ENCODE measurements around the gene SACM1L.

SACM1L gene, protein sequence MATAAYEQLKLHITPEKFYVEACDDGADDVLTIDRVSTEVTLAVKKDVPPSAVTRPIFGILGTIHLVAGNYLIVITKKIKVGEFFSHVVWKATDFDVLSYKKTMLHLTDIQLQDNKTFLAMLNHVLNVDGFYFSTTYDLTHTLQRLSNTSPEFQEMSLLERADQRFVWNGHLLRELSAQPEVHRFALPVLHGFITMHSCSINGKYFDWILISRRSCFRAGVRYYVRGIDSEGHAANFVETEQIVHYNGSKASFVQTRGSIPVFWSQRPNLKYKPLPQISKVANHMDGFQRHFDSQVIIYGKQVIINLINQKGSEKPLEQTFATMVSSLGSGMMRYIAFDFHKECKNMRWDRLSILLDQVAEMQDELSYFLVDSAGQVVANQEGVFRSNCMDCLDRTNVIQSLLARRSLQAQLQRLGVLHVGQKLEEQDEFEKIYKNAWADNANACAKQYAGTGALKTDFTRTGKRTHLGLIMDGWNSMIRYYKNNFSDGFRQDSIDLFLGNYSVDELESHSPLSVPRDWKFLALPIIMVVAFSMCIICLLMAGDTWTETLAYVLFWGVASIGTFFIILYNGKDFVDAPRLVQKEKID

DNA sequence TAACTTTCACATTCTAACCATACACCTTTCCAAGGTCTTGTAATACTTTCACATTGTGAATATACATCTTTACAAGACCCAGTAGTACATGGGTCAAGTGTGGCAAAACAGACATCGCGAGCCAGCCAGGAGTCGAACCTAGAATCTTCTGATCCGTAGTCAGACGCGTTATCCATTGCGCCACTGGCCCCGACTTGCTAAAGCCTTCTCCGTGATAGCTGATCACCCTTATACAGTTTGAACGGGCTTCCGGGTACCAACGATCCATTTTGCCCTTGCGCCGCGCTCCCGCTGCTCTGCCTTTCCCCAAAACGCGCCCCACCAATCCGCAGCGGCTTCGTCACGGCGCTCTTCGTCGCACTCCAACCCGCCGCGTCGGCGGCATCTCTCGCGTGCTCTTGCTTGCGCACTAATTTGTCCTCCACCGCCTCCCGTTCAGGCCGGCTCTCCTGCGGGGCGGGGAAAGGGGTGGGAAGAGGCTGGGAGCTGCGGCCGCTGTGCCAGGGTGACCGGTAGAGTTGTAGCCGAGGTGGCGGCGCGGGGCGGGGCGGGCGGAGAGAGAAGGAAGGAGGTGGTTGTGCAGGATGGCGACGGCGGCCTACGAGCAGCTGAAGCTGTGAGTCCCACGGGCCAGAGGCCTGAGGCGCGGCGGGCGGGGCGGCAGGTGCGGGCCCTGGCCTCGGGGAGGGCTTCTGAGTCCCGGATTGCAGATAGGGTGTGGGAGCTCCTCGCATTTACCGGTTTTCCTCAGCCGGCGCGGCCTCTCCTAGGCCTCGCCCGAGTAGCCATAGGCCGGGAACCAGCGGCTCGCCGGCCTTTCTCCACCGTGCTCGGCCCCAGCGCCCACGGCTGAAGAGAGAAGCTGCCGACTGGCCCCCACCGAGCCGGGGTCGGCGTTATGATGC is at the start of gene SACM1L:
Gene SACM1L, plus strand, starts transcription at position 515 of the 905 bp plus-strand sequence. Its CDS starts 70 bp downstream, at position 585.
- DNase-seq (ENCODE audit: low read depth), result peak; percentile 96

DNA sequence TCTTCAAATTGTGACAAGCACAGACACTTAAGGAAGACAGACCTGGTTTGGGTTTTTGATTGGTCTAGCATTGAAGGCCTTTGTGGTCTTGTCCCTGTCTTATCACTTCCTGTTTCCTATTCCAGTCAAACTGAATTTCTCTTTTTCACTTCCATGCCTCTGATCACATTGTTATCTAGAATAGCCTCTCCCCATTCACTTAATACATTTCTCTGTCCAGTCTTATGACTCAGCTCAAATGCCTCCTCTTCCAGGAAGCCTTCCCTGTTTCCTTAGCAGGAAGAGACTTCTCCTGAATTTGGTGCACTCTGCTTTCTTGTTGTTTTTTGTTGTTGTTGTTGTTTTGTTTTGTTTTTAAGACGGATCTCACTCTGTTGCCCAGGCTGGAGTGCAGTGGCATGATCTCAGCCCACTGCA is 49.1 kb upstream of the SACM1L start:
- peak; percentile 90 for DNase-seq (ENCODE audit: low read depth)

DNA sequence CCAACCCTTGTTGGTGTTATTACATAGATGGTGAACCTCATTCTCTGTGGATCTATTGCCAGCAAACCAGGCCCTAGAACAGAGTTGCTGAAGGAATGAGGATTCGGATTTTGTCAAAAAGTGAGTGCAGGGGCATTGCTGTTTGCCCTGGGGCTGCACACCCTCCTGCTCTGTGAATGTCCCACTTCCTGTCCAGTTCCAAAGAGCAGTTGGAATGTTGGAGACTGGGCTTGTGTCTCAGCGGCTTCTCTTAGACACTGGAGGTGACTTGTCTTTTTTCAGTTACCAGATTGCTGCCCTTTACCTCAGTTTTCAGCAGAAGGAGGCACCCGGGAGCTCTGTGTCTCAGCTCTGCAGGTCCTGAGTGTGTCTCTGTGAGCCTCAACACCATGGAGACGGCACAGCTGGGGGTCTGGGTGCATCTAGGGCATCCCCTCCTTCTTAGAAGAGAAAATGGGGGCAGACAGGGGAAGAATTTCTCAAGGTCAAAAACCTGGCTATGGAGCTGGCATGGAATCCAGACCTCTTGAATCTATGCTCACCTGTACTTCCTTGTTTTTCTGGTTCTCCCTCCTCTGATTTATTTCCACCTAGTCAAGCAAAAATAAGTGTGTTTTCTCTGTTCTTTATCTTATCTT is 48.4 kb upstream of the SACM1L start:
- no peak for DNase-seq (ENCODE audit: low read depth)

DNA sequence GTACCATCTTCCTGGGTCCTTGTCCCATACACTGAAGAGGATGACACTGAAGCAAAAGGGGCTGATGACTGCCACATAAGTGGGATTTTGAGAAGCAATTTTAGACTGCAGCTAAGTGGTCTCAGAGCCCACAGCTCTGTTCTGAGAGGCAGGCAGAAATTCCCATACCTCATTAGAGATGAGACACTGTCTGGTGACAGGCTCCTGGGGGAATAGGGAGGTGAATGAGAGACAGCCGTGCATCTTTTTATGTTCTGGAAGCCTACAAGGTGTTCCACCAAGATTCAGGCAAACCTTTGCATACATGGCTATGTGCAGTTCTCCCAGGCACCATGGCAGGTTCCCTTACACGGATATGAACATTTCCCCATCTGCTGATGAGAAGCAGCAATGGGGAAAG is 47.4 kb upstream of the SACM1L start:
- no peak for DNase-seq (ENCODE audit: low read depth)

DNA sequence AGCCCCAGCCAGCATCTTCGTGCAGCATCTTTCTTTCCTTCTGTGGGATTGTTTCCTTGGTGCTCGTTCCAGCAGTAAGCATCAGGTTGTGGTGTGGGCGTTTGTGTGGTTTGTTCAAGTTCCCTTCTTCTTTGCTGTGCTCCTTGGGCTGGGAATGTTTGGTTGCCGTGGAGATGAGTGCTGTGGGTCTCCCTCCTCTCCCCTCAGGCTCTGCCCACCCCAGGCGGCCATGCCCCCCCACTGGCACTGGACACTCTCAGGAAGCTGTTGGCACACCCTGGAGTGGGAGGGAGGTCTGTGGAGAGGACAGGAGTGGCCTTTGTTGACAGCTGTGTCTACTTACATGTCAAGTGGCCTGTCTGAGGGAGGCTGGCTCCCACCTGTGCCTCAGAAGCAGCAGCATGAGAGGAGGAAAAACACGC is 46.5 kb upstream of the SACM1L start:
- DNase-seq (ENCODE audit: low read depth), result no peak

DNA sequence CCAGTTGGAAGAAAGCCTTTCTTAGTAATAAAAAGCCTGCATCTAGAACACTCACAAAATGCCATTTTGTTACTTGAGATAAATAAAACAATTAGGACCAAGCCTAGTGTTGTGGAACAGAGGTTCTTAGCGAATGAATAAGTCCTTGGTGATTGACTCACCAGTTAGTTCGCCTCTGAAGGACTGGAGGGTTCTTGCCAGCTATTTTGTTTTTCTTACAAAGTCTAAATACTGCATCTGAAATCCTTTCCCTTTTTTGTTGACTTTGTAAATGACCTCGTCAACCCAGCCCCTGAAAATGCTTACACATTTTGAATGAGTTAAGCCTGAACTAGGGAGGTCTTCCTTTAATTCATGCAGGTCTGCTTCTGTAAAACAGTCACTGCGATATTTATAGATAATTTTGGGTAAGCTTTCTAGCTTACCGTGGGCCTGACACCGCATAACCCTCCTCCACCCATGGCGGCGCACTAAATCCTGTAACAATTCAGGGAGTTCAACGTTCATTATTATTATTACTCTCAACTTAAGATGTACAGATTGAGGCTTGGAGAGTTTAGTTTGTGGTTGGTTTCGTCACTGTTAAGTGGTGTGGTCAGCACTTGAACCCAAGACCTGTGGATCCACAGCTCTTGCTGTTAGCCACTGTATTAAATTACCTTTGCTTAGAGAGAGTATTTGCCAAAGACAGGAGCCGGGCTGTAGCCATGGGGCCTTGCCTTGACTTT is 45.0 kb upstream of the SACM1L start:
- no peak for DNase-seq (ENCODE audit: low read depth)

DNA sequence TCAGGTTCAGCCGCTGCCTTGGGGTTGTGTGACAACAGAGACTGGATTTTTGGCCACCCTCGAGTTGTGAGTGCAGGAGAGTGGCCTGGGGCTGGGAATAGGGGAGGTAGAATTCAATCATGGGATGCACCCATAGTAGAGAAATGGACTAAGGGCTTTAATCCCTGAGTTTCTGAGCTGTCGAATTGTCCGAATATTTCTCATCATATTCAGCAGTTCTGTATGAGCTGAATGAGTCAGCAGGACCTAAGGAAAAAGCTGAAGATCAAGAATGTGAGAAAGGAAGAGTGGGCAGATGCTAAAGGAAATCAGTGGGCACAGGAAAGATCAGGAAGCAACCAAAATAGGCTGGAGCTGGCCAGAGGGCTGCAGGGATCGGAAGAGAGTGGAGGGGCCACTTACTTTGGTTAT is 44.4 kb upstream of the SACM1L start:
- no peak for DNase-seq (ENCODE audit: low read depth)

DNA sequence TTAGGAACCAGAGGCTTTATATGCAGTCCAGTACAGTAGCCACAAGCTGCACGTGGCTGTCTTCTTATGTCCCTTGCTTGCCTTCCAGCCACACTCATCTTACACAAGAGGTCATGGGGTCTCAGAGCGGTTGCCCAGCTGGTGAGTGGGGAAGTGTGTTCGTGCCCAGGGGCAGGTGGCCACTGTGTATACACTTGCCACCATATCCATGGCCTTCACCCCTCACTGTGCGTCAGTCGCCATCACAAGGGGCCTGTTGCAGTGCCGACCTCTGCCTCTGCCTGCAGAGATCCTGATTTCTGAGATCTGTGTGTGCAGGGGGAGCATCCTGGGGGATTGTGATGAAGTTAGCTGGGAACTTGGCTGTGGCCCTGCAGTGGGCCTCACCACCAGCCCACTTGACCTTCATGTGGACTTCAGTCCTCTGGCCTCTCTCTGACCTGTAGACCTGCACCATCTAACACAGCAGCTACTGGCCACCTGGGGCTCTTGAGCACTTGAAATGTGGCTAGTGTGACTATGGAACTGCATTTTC is 43.1 kb upstream of the SACM1L start:
- no peak for DNase-seq (ENCODE audit: low read depth)

DNA sequence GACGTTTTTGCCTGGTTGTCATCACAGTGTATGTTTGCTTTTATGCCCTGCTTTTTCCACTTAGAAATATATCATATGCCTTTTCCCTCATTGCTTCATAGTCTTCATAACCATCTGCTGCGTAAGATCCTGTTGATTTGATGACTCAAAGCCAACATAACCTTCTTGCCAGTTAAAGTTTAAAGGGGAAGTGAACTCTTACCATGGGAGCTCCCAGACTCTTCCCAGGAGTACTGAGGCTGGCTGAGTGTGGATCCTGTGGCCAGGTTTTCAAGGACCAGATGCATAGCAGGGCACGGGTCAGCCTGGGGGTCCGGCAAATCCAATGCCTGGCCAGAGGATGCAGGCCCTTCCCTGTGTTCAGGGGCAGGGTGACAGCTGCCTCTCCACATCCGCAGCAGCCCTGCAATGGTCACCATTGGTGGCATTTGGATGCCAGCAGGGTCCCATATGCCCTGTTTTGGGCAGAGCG is 42.0 kb upstream of the SACM1L start:
- DNase-seq (ENCODE audit: low read depth), result no peak

DNA sequence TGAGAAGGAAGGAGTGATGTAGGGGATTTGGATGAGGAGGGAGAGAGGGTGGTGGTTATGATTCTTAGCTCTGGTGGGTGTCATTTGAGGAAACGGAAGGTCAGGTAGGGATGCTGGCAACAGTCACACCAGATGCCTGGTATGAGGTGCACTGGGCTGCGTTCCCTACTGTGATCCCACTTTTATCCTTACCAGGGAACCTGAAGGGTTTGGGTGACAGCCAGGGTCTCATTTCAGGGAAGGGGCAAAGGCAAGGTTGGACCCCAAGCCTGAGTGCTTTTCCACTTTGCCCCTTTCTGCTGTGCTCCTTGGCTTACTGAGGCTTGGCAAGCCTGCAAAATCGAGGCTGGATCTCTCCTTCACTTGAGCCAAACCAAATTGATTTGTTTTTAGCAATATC is 36.0 kb upstream of the SACM1L start:
- DNase-seq (ENCODE audit: low read depth), result no peak

DNA sequence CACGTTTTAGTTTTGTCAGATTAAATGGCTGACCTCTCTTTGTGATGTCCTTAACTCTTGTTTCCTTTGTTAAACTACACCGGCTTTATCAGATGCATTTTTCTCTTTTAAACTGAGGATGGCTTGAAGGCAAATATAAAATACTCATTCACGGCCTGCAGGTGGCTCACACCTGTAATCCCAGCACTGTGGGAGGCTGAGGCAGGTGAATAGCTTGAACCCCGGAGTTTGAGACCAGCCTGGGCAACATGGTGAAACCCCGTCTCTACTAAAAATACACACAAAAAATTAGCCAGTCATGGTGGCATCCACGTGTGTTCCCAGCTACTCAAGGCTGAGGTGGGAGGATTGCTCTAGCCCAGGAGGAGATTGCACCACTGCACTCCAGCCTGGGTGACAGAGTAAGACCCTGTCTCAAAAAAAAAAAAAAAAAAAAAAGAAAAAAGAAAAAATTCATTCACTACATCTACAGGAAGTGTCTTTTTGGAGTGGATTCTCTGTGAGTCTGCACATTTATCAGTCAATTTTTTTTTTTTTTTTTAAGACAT is 34.7 kb upstream of the SACM1L start:
- DNase-seq (ENCODE audit: low read depth), result no peak

DNA sequence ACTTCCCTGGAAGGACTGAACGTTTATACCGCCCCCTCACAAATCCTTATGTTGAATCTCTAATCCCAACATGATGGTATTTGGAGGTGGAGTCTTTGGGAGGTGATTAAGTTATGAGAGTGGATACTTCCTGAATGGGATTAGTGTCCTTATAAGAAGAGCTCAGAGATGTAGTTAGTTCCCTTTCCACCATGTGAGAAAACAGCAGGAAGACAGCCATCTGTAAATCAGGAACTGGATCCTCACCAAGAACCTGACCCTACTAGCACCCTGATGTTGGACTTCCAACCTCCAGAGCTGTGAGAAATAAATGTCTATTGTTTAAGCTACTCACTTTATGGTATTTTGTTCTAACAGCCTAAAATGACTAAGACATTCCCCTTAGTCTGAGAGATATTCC is 33.3 kb upstream of the SACM1L start:
- no peak for DNase-seq (ENCODE audit: low read depth)

DNA sequence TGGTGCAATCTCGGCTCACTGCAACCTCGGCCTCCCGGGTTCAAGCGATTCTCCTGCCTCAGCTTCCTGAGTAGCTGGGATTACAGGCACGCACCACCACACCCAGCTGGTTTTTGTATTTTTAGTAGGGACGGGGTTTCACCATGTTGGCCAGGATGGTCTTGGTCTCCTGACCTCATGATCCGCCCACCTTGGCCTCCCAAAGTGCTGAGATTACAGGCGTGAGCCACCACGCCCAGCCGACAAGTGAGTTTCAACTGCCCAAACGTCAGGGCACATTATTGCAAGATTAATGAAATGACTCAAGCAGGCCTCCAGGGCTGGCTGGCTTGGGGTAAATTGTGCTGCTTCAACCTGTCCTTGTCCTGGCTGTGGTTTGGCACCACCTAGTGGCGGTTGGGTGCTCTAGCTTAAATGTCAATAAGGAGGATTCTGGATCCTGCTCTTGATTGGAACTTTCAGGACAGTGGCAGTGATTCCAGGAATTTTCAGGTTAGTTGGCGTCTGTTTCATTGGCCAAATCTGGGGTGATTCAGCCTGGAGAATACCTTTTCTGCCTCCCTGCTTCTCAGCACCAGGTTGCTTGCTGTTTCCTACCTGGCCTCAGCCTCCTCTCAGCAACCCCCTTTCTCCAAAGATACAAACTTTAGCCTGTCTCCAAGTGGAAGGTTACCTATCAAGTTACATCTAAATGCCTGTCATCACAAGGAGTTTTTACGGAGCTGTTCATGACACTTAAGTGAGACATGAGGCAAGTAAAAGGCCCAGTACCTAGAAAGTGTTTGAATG is 32.4 kb upstream of the SACM1L start:
- DNase-seq (ENCODE audit: low read depth), result peak; percentile 63

DNA sequence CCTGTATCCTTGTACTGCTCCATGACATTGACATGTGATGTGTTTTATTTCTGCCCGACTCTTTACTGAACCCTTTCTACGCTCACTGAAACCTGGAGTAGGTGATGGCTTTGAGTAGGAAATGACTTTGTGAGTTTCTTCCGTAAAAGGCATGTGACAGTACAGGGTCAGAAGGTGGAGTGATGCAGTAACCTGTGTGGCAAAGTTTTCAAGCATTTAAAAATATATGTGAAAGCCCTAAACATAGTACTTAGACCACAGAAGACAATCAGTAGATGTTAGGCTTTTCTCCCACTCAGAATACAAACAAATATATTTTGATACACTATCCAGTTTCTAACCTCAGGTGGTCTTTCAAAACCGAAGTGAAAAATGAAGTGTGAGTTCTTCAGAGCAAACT is 31.3 kb upstream of the SACM1L start:
- DNase-seq (ENCODE audit: low read depth), result no peak

DNA sequence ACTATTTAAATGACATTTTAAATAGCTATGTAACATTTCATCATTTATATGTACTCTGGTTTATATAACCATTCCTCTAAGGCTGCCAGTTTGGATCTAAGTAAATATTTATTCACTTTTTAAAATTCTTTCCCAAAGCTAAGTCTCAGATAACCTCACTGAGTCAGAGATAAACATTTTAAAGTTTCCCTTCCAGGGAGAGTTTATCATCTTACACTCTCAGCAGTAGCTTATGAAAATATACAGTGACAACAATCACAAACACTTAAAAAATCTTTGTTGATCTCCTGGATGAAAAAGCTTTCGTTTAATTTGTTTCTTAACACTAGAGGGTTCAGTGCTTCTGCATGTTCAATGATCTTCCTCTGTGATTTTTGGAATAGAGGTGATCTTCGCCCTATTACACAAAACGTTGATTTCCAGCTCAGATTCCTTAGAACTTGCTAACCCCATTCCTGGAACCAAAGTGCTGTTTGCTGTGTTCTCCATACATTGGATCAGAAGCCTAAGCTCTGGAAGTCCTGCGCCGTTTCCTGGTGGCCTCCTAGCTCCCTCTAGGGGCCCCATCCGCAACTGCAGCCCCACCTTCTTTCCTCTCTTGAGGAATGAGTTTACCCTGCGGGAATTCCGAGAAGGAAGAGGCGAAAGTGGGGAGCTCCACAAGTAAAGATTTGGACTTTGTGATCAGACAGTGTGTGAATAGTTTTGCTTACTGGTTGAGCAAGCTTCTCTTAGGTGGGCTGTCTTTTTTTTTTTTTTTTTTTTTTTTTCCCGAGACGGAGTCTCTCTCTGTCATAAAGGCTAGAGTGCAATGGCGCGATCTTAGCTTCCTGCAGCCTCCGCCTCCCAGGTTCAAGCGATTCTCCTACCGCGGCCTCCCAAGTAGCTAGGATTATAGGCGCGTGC is 29.3 kb upstream of the SACM1L start:
- DNase-seq (ENCODE audit: low read depth), result no peak

DNA sequence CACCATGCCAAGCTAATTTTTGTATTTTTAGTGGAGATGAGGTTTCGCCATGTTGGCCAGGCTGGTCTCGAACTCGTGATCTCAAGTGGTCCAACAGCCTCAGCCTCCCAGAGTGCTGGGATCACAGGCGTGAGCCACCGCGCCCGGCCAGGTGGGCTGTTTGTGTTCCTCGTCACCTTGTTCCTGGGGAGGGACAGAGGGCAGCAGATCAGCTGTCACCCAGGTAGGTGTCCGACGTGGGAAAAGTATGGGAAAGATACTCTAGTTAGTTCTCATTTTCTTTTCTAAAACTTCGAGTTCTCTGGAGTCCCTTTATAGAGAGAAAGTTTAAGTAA is 28.7 kb upstream of the SACM1L start:
- no peak for DNase-seq (ENCODE audit: low read depth)

DNA sequence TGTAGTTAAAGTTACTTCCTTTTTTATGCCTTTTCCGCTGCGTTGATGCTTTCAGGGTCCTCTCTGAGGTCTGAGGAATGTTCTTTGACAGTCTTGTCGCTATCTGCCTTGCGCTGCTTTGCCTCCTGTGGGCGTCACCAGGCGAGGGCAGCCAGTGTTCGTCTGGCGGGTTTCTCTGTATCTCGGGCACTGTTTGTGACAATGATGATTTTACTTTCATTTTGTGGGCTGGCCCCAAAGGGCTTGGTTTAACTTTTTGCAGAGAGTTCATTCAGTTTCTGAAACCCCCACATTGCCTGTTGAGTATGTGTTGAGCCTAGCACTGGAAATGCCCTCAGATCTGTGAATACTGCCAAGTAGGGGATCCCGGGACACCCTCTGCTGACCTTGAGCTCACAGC is 24.6 kb upstream of the SACM1L start:
- DNase-seq (ENCODE audit: low read depth), result no peak

DNA sequence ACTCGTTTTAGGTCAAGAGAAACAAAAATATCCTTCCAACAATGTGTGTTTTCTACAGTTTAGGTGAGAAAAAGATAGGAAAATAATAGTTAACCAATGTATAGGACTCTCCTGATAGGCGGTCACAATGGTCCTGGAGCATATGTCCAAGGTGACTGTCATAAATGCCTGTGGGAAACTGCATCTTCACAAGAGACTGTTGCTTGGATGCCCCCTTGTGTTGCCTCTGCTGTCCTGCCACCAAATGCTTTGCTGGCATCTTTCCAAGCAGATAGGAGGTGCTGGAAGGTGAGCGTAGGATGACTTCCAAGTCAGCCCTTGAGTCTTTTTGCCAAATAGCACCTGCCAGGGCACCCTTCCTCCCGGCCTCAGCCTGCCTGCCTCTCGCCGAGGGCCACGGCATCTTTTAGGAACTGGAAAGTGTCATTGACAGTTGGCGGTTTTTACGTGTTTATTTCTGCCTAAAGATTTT is 24.1 kb upstream of the SACM1L start:
- DNase-seq (ENCODE audit: low read depth), result peak; percentile 56
